HG02884 (cell line): ENCODE results near the gene IKZF4.

Experiments
- ATAC-seq: cut with Tn5 transposase; IDR thresholded peaks from one replicate; pipeline ENCODE4 v1.9.1; 2021; ENCODE audit warnings: mild to moderate bottlenecking, moderate library complexity; ENCODE audit not compliant: unreplicated experiment

IKZF4 gene

GRCh38 chr12:56081393-56082347, 60.8 kb downstream of the IKZF4 start:
- no peak for ATAC-seq

DNA sequence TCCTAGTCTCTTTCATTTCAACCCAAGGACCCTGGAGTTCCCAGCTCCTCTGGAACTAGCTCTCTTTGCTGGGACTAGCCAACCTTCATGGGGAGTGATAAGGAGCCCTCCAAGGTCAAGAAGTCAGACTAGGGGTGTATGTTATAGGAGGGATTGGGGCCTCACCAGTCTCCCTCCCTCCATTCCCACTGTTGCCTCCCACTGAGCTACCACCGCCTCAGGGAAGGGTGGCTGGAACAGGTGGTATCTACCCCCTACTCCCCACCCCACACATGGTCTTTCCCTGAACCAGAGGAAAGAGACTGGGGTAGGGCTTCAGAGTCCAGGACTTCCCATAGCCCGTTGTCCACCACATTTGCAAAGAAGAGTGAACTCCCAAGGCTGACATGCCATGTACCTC, 61.5 kb downstream of the IKZF4 start:
- no peak for ATAC-seq

- no peak for ATAC-seq
Observed at GRCh38 chr12:56082967-56083366, 62.1 kb downstream of the IKZF4 start.

DNA sequence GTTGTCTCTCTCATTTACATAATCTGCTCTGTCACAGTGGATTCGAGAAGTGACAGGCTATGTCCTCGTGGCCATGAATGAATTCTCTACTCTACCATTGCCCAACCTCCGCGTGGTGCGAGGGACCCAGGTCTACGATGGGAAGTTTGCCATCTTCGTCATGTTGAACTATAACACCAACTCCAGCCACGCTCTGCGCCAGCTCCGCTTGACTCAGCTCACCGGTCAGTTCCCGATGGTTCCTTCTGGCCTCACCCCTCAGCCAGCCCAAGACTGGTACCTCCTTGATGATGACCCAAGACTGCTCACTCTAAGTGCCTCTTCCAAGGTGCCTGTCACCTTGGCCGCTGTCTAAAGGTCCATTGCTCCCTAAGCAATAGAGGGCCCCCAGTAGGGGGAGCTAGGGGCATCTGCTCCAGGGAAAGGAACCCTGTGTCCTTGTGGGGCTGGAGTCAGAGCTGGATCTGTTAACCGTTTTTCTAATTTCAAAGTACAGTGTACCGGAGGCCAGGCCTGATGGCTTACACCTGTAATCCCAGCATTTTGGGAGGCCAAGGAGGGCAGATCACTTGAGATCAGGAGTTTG, 64.2 kb downstream of the IKZF4 start:
- ATAC-seq: no peak

- ATAC-seq: no peak
Observed at GRCh38 chr12:56086096-56086495, 65.3 kb downstream of the IKZF4 start.

DNA sequence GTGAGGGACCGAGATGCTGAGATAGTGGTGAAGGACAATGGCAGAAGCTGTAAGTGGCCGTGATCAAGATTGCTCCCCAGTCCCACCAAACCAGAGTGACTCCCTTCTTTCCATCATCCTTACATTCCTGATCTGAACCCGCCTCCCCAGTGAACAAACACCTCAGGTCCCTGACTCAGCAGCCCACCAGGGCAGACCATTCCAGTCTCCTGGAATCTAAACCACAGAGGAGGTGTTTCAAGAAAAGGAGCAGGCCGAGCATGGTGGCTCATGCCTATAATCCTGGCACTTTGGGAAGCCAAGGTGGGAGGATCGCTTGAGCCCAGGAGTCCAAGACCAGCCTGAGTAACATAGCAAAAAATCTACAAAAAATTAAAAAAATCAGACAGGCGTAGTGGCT, 65.8 kb downstream of the IKZF4 start:
- no peak for ATAC-seq

- ATAC-seq: no peak
Observed at GRCh38 chr12:56087220-56087619, 66.4 kb downstream of the IKZF4 start.
